Activated CD4-positive, alpha-beta T cell treated with anti-CD3 and anti-CD28 coated beads, Interleukin-2, amount 10 ng/mL, durations not matched to agents 24 days and 14 days (primary cell): ENCODE measurements around the gene FAM50B. TPM values are rescaled to one million over a fixed set of nuclear protein-coding genes. Genes with fewer than 3 reads are reported as not detected.

ENCODE experiments used
- DNase-seq: peaks from one replicate; pipeline ENCODE4 v3.0.0; 2022
- H3K27ac Mint-ChIP-seq: one replicate; pipeline ENCODE4 v1.8.0; 2022; ENCODE audit warnings: mild to moderate bottlenecking, mixed read lengths
- H3K27me3 Mint-ChIP-seq: one replicate; pipeline ENCODE4 v1.8.0; 2022; ENCODE audit warnings: mixed read lengths
- H3K36me3 Mint-ChIP-seq: one replicate; pipeline ENCODE4 v1.8.0; 2022; ENCODE audit warnings: low read depth, mild to moderate bottlenecking, mixed read lengths
- H3K4me1 Mint-ChIP-seq: one replicate; pipeline ENCODE4 v1.8.0; 2021; ENCODE audit warnings: mixed read lengths
- H3K4me3 Mint-ChIP-seq: one replicate; pipeline ENCODE4 v1.8.0; 2022; ENCODE audit warnings: mild to moderate bottlenecking, moderate library complexity, mixed read lengths
- H3K9me3 Mint-ChIP-seq: one replicate; pipeline ENCODE4 v1.8.0; 2021; ENCODE audit warnings: mixed read lengths
- intact Hi-C: fragments of 100-400 bp; cut with micrococcal nuclease; formaldehyde crosslinking; loops from one replicate; pipeline ENCODE4 v1.15.1; 2023
- total RNA-seq: library from RNA; stranded (reverse); gene quantifications from 2 replicates; pipeline ENCODE4 v1.2.3, GENCODE V29; 2022

Gene FAM50B
- total RNA-seq, 1 donor from 2014 or later = 9.8 TPM

GRCh38 chr6:3865463-3865862 is 16.3 kb downstream of the FAM50B start:
- Mint-ChIP-seq H3K27ac (no peak overlapping the region), H3K4me1 (peaks cover 17% of the 10 kb centered on the region), H3K9me3 (peaks cover 5% of the 10 kb centered on the region), H3K36me3 (peaks cover 1% of the 10 kb centered on the region), H3K4me3 (no peak overlapping the region), H3K27me3 (peaks cover 6% of the 10 kb centered on the region)
- DNase-seq = no peak
- intact Hi-C loops = loop anchor here (10.0 kb wide), 1 partner anchor 49 kb away; no protein-coding TSS in a partner anchor

- Mint-ChIP-seq H3K27ac (peak overlapping the region; percentile 65), H3K4me3 (peak overlapping the region; percentile 22), H3K27me3 (peaks cover 7% of the 10 kb centered on the region), H3K36me3 (peaks cover 1% of the 10 kb centered on the region), H3K9me3 (peaks cover 5% of the 10 kb centered on the region), H3K4me1 (peaks cover 17% of the 10 kb centered on the region)
- intact Hi-C loops = loop anchor here (1.0 to 10.0 kb wide), 2 partner anchors 19 to 47 kb away; partner anchors contain the start of gene FAM50B
- DNase-seq = peak; percentile 65
Measured at GRCh38 chr6:3867641-3868502, 18.7 kb downstream of the FAM50B start.

- no peak for DNase-seq
- H3K9me3 Mint-ChIP-seq = peaks cover 5% of the 10 kb centered on the region
- H3K36me3 Mint-ChIP-seq = peaks cover 1% of the 10 kb centered on the region
- peaks cover 17% of the 10 kb centered on the region for H3K4me1 Mint-ChIP-seq
- no peak overlapping the region for H3K4me3 Mint-ChIP-seq
- H3K27me3 Mint-ChIP-seq = peaks cover 11% of the 10 kb centered on the region
- H3K27ac Mint-ChIP-seq = no peak overlapping the region
- intact Hi-C loops = loop anchor here (10.0 kb wide), 1 partner anchor 46 kb away; no protein-coding TSS in a partner anchor
Measured at GRCh38 chr6:3868544-3868943, 19.4 kb downstream of the FAM50B start.

GRCh38 chr6:3869284-3869631 is 20.1 kb downstream of the FAM50B start:
- Mint-ChIP-seq H3K4me3 (no peak overlapping the region), H3K27ac (no peak overlapping the region), H3K27me3 (peaks cover 14% of the 10 kb centered on the region), H3K36me3 (peaks cover 1% of the 10 kb centered on the region), H3K4me1 (peaks cover 17% of the 10 kb centered on the region), H3K9me3 (peaks cover 5% of the 10 kb centered on the region)
- DNase-seq = no peak
- intact Hi-C loops = loop anchor here (10.0 kb wide), 1 partner anchor 46 kb away; no protein-coding TSS in a partner anchor

DNA sequence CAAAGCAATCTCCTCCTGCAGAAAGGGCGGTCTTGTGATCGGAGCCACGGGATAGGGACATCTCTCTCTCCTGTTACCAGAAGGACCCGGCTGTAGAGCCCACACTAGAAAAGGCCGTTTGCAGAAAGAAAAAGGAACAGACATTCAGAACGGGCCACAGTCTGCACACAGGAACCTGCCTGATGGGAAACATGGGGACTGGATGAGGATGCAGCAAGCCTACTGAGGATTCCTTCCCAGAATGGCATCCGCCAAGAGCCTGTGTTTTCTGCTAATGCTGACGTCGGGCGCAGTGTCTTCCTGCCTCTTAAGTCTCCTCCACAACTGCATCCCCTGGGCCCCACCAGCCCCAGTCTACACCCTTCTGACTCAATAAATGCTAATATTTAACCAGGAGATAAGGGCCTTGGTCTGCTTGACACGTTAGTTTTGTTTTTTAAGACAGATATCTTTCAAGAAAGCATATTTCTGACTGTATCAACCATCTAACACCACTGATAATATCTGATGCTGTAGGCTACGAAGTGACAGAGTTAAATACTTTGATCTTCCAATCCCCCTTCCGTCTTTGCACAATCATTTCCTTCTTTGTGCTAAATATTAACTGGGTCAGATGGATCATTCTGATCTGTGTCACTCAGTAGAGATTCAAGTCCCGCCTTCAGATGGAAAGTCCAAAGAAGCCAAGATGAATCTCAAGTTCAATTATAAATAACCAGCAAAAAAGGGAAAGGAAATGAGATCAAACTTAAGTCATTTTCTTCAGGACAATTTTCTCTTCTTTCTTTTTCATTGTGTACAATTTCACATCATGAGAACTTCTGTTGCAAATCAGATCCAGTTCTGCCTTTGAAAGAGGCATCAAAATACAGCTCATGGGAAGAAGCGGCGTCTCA is 20.7 kb downstream of the FAM50B start:
- H3K27ac Mint-ChIP-seq = no peak overlapping the region
- DNase-seq = no peak
- no peak overlapping the region for H3K4me3 Mint-ChIP-seq
- H3K27me3 Mint-ChIP-seq = peaks cover 17% of the 10 kb centered on the region
- peaks cover 5% of the 10 kb centered on the region for H3K9me3 Mint-ChIP-seq
- H3K36me3 Mint-ChIP-seq = peaks cover 1% of the 10 kb centered on the region
- peaks cover 17% of the 10 kb centered on the region for H3K4me1 Mint-ChIP-seq
- intact Hi-C loops = loop anchor here (10.0 kb wide), 1 partner anchor 45 kb away; no protein-coding TSS in a partner anchor

- Mint-ChIP-seq H3K36me3 (no peaks in the 10 kb centered on the region), H3K9me3 (no peaks in the 10 kb centered on the region), H3K4me3 (no peak overlapping the region), H3K27ac (no peak overlapping the region), H3K27me3 (peaks cover 18% of the 10 kb centered on the region), H3K4me1 (peaks cover 17% of the 10 kb centered on the region)
- no peak for DNase-seq
- intact Hi-C loops = no loop called here
Measured at GRCh38 chr6:3870528-3870925, 21.4 kb downstream of the FAM50B start.

GRCh38 chr6:3871515-3871914 is 22.3 kb downstream of the FAM50B start:
- no peak for DNase-seq
- Mint-ChIP-seq H3K4me3 (no peak overlapping the region), H3K36me3 (no peaks in the 10 kb centered on the region), H3K9me3 (no peaks in the 10 kb centered on the region), H3K27me3 (peaks cover 22% of the 10 kb centered on the region), H3K27ac (no peak overlapping the region), H3K4me1 (peaks cover 17% of the 10 kb centered on the region)
- intact Hi-C loops = no loop called here

DNA sequence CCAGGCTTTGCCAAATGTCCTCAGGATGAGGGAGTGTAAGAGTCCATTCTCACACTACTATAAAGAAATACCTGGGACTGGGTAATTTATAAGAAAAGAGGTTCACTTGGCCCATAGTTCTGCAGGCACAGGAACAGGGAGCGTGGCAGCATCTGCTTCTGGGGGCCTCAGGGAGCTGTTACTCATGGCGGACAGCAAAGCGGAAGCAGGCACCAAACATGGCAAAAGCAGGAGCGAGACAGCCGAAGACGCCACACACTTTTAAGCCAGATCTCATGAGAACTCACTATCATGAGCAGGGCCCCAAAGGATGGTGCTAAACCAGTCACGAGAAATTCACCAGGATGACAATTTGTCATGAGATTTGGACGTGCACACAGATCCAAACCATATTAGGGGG is 22.8 kb downstream of the FAM50B start:
- H3K27me3 Mint-ChIP-seq = peaks cover 23% of the 10 kb centered on the region
- no peak overlapping the region for H3K27ac Mint-ChIP-seq
- no peak for DNase-seq
- H3K9me3 Mint-ChIP-seq = no peaks in the 10 kb centered on the region
- H3K36me3 Mint-ChIP-seq = no peaks in the 10 kb centered on the region
- H3K4me3 Mint-ChIP-seq = no peak overlapping the region
- intact Hi-C loops = no loop called here
- peaks cover 17% of the 10 kb centered on the region for H3K4me1 Mint-ChIP-seq

GRCh38 chr6:3872370-3872854 is 23.2 kb downstream of the FAM50B start:
- no peak overlapping the region for H3K4me3 Mint-ChIP-seq
- peaks cover 25% of the 10 kb centered on the region for H3K27me3 Mint-ChIP-seq
- no peak overlapping the region for H3K27ac Mint-ChIP-seq
- H3K4me1 Mint-ChIP-seq = peaks cover 17% of the 10 kb centered on the region
- H3K9me3 Mint-ChIP-seq = no peaks in the 10 kb centered on the region
- intact Hi-C loops = no loop called here
- DNase-seq = no peak
- no peaks in the 10 kb centered on the region for H3K36me3 Mint-ChIP-seq

- intact Hi-C loops = no loop called here
- H3K36me3 Mint-ChIP-seq = no peaks in the 10 kb centered on the region
Measured at GRCh38 chr6:3873051-3873450, 23.9 kb downstream of the FAM50B start.

DNA sequence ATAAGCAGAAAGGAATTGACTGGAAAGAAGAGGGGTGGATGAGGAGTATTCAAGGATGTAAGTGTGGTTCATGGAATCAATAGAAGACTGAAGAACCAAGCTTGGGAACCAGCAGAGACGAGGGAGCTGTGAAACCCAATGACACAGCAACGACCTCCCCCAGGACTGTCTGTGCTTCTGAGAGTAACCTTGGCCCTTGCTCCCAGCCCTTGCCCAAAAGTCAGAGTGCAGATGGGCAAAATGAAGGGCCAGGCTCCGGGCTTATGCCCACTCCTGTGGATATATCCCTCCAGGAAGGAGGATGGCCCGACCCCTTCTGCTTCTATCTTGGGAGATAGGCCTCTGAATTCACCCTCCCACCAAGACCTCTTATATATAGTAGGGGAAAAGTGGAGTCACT is 24.9 kb downstream of the FAM50B start:
- H3K27me3 Mint-ChIP-seq = peaks cover 26% of the 10 kb centered on the region
- DNase-seq = no peak
- H3K4me3 Mint-ChIP-seq = no peak overlapping the region
- H3K9me3 Mint-ChIP-seq = no peaks in the 10 kb centered on the region
- H3K27ac Mint-ChIP-seq = no peak overlapping the region
- peaks cover 6% of the 10 kb centered on the region for H3K4me1 Mint-ChIP-seq
- no peaks in the 10 kb centered on the region for H3K36me3 Mint-ChIP-seq
- intact Hi-C loops = no loop called here

More at GRCh38 chr6:3873051-3873450, 23.9 kb downstream of the FAM50B start:
- H3K9me3 Mint-ChIP-seq = no peaks in the 10 kb centered on the region
- H3K27ac Mint-ChIP-seq = no peak overlapping the region
- peaks cover 11% of the 10 kb centered on the region for H3K4me1 Mint-ChIP-seq
- H3K27me3 Mint-ChIP-seq = peaks cover 26% of the 10 kb centered on the region
- no peak for DNase-seq
- H3K4me3 Mint-ChIP-seq = no peak overlapping the region

GRCh38 chr6:3875486-3875885 is 26.3 kb downstream of the FAM50B start:
- Mint-ChIP-seq H3K27me3 (peaks cover 26% of the 10 kb centered on the region), H3K4me1 (no peaks in the 10 kb centered on the region), H3K9me3 (no peaks in the 10 kb centered on the region), H3K4me3 (no peak overlapping the region), H3K27ac (no peak overlapping the region), H3K36me3 (no peaks in the 10 kb centered on the region)
- intact Hi-C loops = no loop called here
- DNase-seq = no peak

- Mint-ChIP-seq H3K4me3 (no peak overlapping the region), H3K27me3 (peaks cover 26% of the 10 kb centered on the region), H3K27ac (no peak overlapping the region), H3K36me3 (no peaks in the 10 kb centered on the region), H3K4me1 (no peaks in the 10 kb centered on the region), H3K9me3 (no peaks in the 10 kb centered on the region)
- no peak for DNase-seq
- intact Hi-C loops = no loop called here
Measured at GRCh38 chr6:3876101-3876500, 26.9 kb downstream of the FAM50B start.

- no peak for DNase-seq
- Mint-ChIP-seq H3K36me3 (no peaks in the 10 kb centered on the region), H3K27ac (no peak overlapping the region), H3K4me3 (no peak overlapping the region), H3K27me3 (peaks cover 26% of the 10 kb centered on the region), H3K4me1 (no peaks in the 10 kb centered on the region), H3K9me3 (no peaks in the 10 kb centered on the region)
- intact Hi-C loops = no loop called here
Measured at GRCh38 chr6:3876866-3877265, 27.7 kb downstream of the FAM50B start.
